HG02885 (cell line): ENCODE data around the gene CA5B.
A peak's percentile ranks its signal among the peaks of the same experiment; 100 is the strongest.
"Not testable (repeated sequence)": the region's sequence is repeated elsewhere in the genome, so short reads cannot be mapped to it uniquely, and the experiment has no call there.

ENCODE experiments used
- ATAC-seq: cut with Tn5 transposase; IDR thresholded peaks from one replicate; pipeline ENCODE4 v1.9.1; 2021; ENCODE audit warnings: mild to moderate bottlenecking; ENCODE audit not compliant: unreplicated experiment, poor library complexity

The CA5B gene

GRCh38 chrX:15812192-15812938 is 74.3 kb downstream of the CA5B start:
- ATAC-seq, result no peak

GRCh38 chrX:15813416-15813815 is 75.3 kb downstream of the CA5B start:
- no peak for ATAC-seq

GRCh38 chrX:15814771-15815365 is 76.8 kb downstream of the CA5B start:
- ATAC-seq, result no peak

- peak; percentile 95 for ATAC-seq
Measured at GRCh38 chrX:15815779-15816437, 77.8 kb downstream of the CA5B start.

GRCh38 chrX:15816438-15816809 is 78.4 kb downstream of the CA5B start:
- ATAC-seq, result no peak

GRCh38 chrX:15816886-15817285 is 78.8 kb downstream of the CA5B start:
- ATAC-seq, result no peak

- ATAC-seq, result no peak
Measured at GRCh38 chrX:15820106-15821073, 82.3 kb downstream of the CA5B start.

- ATAC-seq, result no peak
Measured at GRCh38 chrX:15822922-15823321, 84.9 kb downstream of the CA5B start.

- no peak for ATAC-seq
Measured at GRCh38 chrX:15825936-15826335, 87.9 kb downstream of the CA5B start.

GRCh38 chrX:15829217-15829616 is 91.1 kb downstream of the CA5B start:
- no peak for ATAC-seq

GRCh38 chrX:15831347-15831746 is 93.3 kb downstream of the CA5B start:
- not testable (repeated sequence) for ATAC-seq

- no peak for ATAC-seq
Measured at GRCh38 chrX:15834053-15834452, 96.0 kb downstream of the CA5B start.

- ATAC-seq, result no peak
Measured at GRCh38 chrX:15834827-15835595, 96.9 kb downstream of the CA5B start.
